Measurements from ENCODE around the gene PLS1.
"Not testable (repeated sequence)": the region's sequence is repeated elsewhere in the genome, so short reads cannot be mapped to it uniquely, and the experiment has no call there.

PLS1 gene

GRCh38 chr3:142595141-142595540, 1.1 kb upstream of the PLS1 start:
- no peak for DNase-seq (ENCODE audit: low read depth in 1 of 2, low spot score in 1 of 2)

- DNase-seq (ENCODE audit: low read depth in 1 of 2, low spot score in 1 of 2) = no peak
These were observed 627 bp upstream of the PLS1 start for GRCh38 chr3:142595581-142595950.

- DNase-seq (ENCODE audit: low read depth in 1 of 2, low spot score in 1 of 2) = no peak
These were observed 514 bp downstream of the PLS1 start for GRCh38 chr3:142596726-142597088.

GRCh38 chr3:142597906-142598305, 1.7 kb downstream of the PLS1 start:
- DNase-seq (ENCODE audit: low read depth in 1 of 2, low spot score in 1 of 2) = no peak

- no peak for DNase-seq (ENCODE audit: low read depth in 1 of 2, low spot score in 1 of 2)
These were observed 5.5 kb downstream of the PLS1 start for GRCh38 chr3:142601713-142602112.

GRCh38 chr3:142602619-142603385, 6.6 kb downstream of the PLS1 start:
- no peak for DNase-seq (ENCODE audit: low read depth in 1 of 2, low spot score in 1 of 2)

- not testable (repeated sequence) for DNase-seq (ENCODE audit: low read depth in 1 of 2, low spot score in 1 of 2)
These were observed 7.2 kb downstream of the PLS1 start for GRCh38 chr3:142603386-142603705.

GRCh38 chr3:142604940-142605339, 8.7 kb downstream of the PLS1 start:
- DNase-seq (ENCODE audit: low read depth in 1 of 2, low spot score in 1 of 2) = no peak

- no peak for DNase-seq (ENCODE audit: low read depth in 1 of 2, low spot score in 1 of 2)
These were observed 12.4 kb downstream of the PLS1 start for GRCh38 chr3:142608631-142609030.

- DNase-seq (ENCODE audit: low read depth in 1 of 2, low spot score in 1 of 2) = no peak
These were observed 12.9 kb downstream of the PLS1 start for GRCh38 chr3:142609136-142609535.

- no peak for DNase-seq (ENCODE audit: low read depth in 1 of 2, low spot score in 1 of 2)
These were observed 15.0 kb downstream of the PLS1 start for GRCh38 chr3:142611206-142611605.

- DNase-seq (ENCODE audit: low read depth in 1 of 2, low spot score in 1 of 2) = no peak
These were observed 17.3 kb downstream of the PLS1 start for GRCh38 chr3:142613491-142613890.

GRCh38 chr3:142614059-142614626, 17.9 kb downstream of the PLS1 start:
- DNase-seq (ENCODE audit: low read depth in 1 of 2, low spot score in 1 of 2) = no peak

GRCh38 chr3:142615171-142615570, 19.0 kb downstream of the PLS1 start:
- DNase-seq (ENCODE audit: low read depth in 1 of 2, low spot score in 1 of 2) = no peak

- no peak for DNase-seq (ENCODE audit: low read depth in 1 of 2, low spot score in 1 of 2)
These were observed 22.8 kb downstream of the PLS1 start for GRCh38 chr3:142618917-142619461.

GRCh38 chr3:142622405-142622804, 26.2 kb downstream of the PLS1 start:
- no peak for DNase-seq (ENCODE audit: low read depth in 1 of 2, low spot score in 1 of 2)

- DNase-seq (ENCODE audit: low read depth in 1 of 2, low spot score in 1 of 2) = no peak
These were observed 27.0 kb downstream of the PLS1 start for GRCh38 chr3:142623194-142623593.

GRCh38 chr3:142624341-142625152, 28.4 kb downstream of the PLS1 start:
- no peak for DNase-seq (ENCODE audit: low read depth in 1 of 2, low spot score in 1 of 2)

- no peak for DNase-seq (ENCODE audit: low read depth in 1 of 2, low spot score in 1 of 2)
These were observed 28.9 kb downstream of the PLS1 start for GRCh38 chr3:142625153-142625440.

GRCh38 chr3:142626971-142627370, 30.8 kb downstream of the PLS1 start:
- no peak for DNase-seq (ENCODE audit: low read depth in 1 of 2, low spot score in 1 of 2)

GRCh38 chr3:142628801-142629200, 32.6 kb downstream of the PLS1 start:
- DNase-seq (ENCODE audit: low read depth in 1 of 2, low spot score in 1 of 2) = no peak

GRCh38 chr3:142633073-142633472, 36.9 kb downstream of the PLS1 start:
- no peak for DNase-seq (ENCODE audit: low read depth in 1 of 2, low spot score in 1 of 2)
